ENCODE measurements around the gene GNPAT.

- TF ChIP-seq POLR2AphosphoS5 (IDR thresholded peaks at IDR 0.05; ENCODE audit: low read depth, low read length) (no peak), POLR2A (IDR thresholded peaks at IDR 0.05; ENCODE audit: low read depth, low read length) (no peak)
Observed at GRCh38 chr1:231234506-231234905, 6.5 kb upstream of the GNPAT start.

Measured in GM12891 (cell line).